Trophoblast cell (in vitro differentiated cells and primary cell): ENCODE measurements around the gene FBRSL1.

Experiments used
- DNase-seq, 2 donors: peaks; one replicate each; pipeline ENCODE4 v3.0.0-alpha.2; 2016
- H2AFZ ChIP-seq: 2 replicates; pipeline ENCODE4 v1.6.1; 2013; ENCODE audit warnings: low read length, moderate library complexity, mild to moderate bottlenecking; ENCODE audit not compliant: insufficient read depth, poor library complexity
- H2AK5ac ChIP-seq: 2 replicates; pipeline ENCODE4 v1.6.1; 2013; ENCODE audit warnings: mild to moderate bottlenecking, low read length
- H2BK120ac ChIP-seq: 2 replicates; pipeline ENCODE4 v1.6.1; 2013; ENCODE audit warnings: low read length, mild to moderate bottlenecking, moderate library complexity; ENCODE audit not compliant: insufficient read depth, poor library complexity
- H2BK12ac ChIP-seq: 2 replicates; pipeline ENCODE4 v1.6.1; 2013; ENCODE audit warnings: mild to moderate bottlenecking, low read length, moderate library complexity
- H2BK5ac ChIP-seq: 2 replicates; pipeline ENCODE4 v1.6.1; 2013; ENCODE audit warnings: low read length, low read depth, moderate library complexity, mild to moderate bottlenecking; ENCODE audit not compliant: poor library complexity
- H3K14ac ChIP-seq: 2 replicates; pipeline ENCODE4 v1.6.1; 2013; ENCODE audit warnings: mild to moderate bottlenecking, low read length
- H3K18ac ChIP-seq: 2 replicates; pipeline ENCODE4 v1.6.1; 2013; ENCODE audit warnings: mild to moderate bottlenecking, low read length
- H3K23ac ChIP-seq: 2 replicates; pipeline ENCODE4 v1.6.1; 2013; ENCODE audit warnings: low read length
- H3K27ac ChIP-seq: 2 replicates; pipeline ENCODE4 v1.5.1; 2013; ENCODE audit warnings: low read depth, mild to moderate bottlenecking, inconsistent platforms, low read length, moderate library complexity
- H3K27me3 ChIP-seq: 2 replicates; pipeline ENCODE4 v1.6.1; 2013; ENCODE audit warnings: inconsistent platforms, mild to moderate bottlenecking, low read length, moderate library complexity; ENCODE audit not compliant: insufficient read depth
- H3K36me3 ChIP-seq, 2 experiments: 1 replicate in 1 of 2; 2 replicates in 1 of 2; pipeline ENCODE4 v1.6.1; 2013; ENCODE audit warnings: low read length in 2 of 2, mild to moderate bottlenecking in 2 of 2, moderate library complexity in 1 of 2; ENCODE audit not compliant: insufficient read depth in 2 of 2, control insufficient read depth in 1 of 2
- H3K4ac ChIP-seq: 2 replicates; pipeline ENCODE4 v1.6.1; 2013; ENCODE audit warnings: low read depth, mild to moderate bottlenecking, low read length, moderate library complexity
- H3K4me1 ChIP-seq, 2 experiments: 1 replicate in 1 of 2; 2 replicates in 1 of 2; pipeline ENCODE4 v1.6.1; 2013; ENCODE audit warnings: low read length in 2 of 2, mild to moderate bottlenecking in 2 of 2, moderate library complexity in 1 of 2; ENCODE audit not compliant: insufficient read depth in 2 of 2, control insufficient read depth in 1 of 2
- H3K4me2 ChIP-seq: 2 replicates; pipeline ENCODE4 v1.6.1; 2013; ENCODE audit warnings: inconsistent platforms, mild to moderate bottlenecking, low read length, moderate library complexity
- H3K4me3 ChIP-seq: 2 replicates; pipeline ENCODE4 v1.5.1; 2013; ENCODE audit warnings: mild to moderate bottlenecking, low read depth, low read length, inconsistent platforms
- H3K79me1 ChIP-seq: one replicate; pipeline ENCODE4 v1.6.1; 2013; ENCODE audit warnings: low read length
- H3K79me2 ChIP-seq: 2 replicates; pipeline ENCODE4 v1.6.1; 2013; ENCODE audit warnings: low read length, mild to moderate bottlenecking; ENCODE audit not compliant: control insufficient read depth, insufficient read depth, poor library complexity
- H3K9ac ChIP-seq: 2 replicates; pipeline ENCODE4 v1.6.1; 2013; ENCODE audit warnings: mild to moderate bottlenecking, low read length
- H3K9me3 ChIP-seq: 2 replicates; pipeline ENCODE4 v1.6.1; 2013; ENCODE audit warnings: low read depth, mild to moderate bottlenecking, control low read depth, inconsistent platforms, low read length; ENCODE audit not compliant: insufficient read depth
- H4K12ac ChIP-seq: 2 replicates; pipeline ENCODE4 v1.6.1; 2013; ENCODE audit warnings: low read depth, mild to moderate bottlenecking, low read length, moderate library complexity
- H4K8ac ChIP-seq: 2 replicates; pipeline ENCODE4 v1.6.1; 2013; ENCODE audit warnings: low read depth, mild to moderate bottlenecking, low read length, moderate library complexity
- H4K91ac ChIP-seq: one replicate; pipeline ENCODE4 v1.6.1; 2013; ENCODE audit warnings: low read depth, mild to moderate bottlenecking, low read length, moderate library complexity
- WGBS: extraction: QIAGEN DNeasy Blood & Tissue Kit; methylation state at CpG from one replicate; pipeline ENCODE4 v1.1.7; 2013; ENCODE audit warnings: missing lambda C conversion rate; ENCODE audit not compliant: insufficient read length, insufficient coverage; ENCODE audit errors: extremely low coverage; 5-methylcytosine and 5-hydroxymethylcytosine counted together

The FBRSL1 gene

GRCh38 chr12:132536102-132536876, 46.3 kb downstream of the FBRSL1 start:
- Histone ChIP-seq H2AK5ac (no peak overlapping the region), H3K27me3 (no peaks in the 10 kb centered on the region), H3K9me3 (peaks cover 45% of the 10 kb centered on the region), H3K4me3 (peak overlapping the region; percentile 61), H3K79me2 (no peaks in the 10 kb centered on the region), H4K8ac (no peak overlapping the region), H4K12ac (no peak overlapping the region), H2BK120ac (no peak overlapping the region), H3K36me3 (peaks cover 0 to 4% of the 10 kb centered on the region in 2 experiments), H3K79me1 (no peaks in the 10 kb centered on the region), H2BK12ac (no peak overlapping the region), H3K4me1 (no peaks in the 10 kb centered on the region), H3K9ac (no peak overlapping the region), H3K27ac (no peak overlapping the region), H4K91ac (no peak overlapping the region), H2AFZ (no peak overlapping the region), H2BK5ac (no peak overlapping the region), H3K14ac (no peak overlapping the region), H3K18ac (no peak overlapping the region), H3K4me2 (no peak overlapping the region), H3K23ac (peak overlapping the region; percentile 62), H3K4ac (no peak overlapping the region)
- WGBS: no CpG with 5 or more reads among the region's 16 CpGs
- DNase-seq: no peak

GRCh38 chr12:132537049-132537448, 47.1 kb downstream of the FBRSL1 start:
- no peaks in the 10 kb centered on the region for H3K4me1 ChIP-seq
- no peak overlapping the region for H2AFZ ChIP-seq
- no peak overlapping the region for H3K4ac ChIP-seq
- H3K14ac ChIP-seq: no peak overlapping the region
- H4K91ac ChIP-seq: no peak overlapping the region
- no peak overlapping the region for H4K8ac ChIP-seq
- no peak overlapping the region for H3K9ac ChIP-seq
- no peak overlapping the region for H3K18ac ChIP-seq
- no peak overlapping the region for H3K4me2 ChIP-seq
- H3K79me2 ChIP-seq: no peaks in the 10 kb centered on the region
- H2BK120ac ChIP-seq: no peak overlapping the region
- H3K27me3 ChIP-seq: no peaks in the 10 kb centered on the region
- H3K27ac ChIP-seq: no peak overlapping the region
- no peak overlapping the region for H2BK12ac ChIP-seq
- H3K36me3 ChIP-seq: peaks cover 0 to 3% of the 10 kb centered on the region in 2 experiments
- H3K23ac ChIP-seq: no peak overlapping the region
- no peak overlapping the region for H2BK5ac ChIP-seq
- no peak overlapping the region for H2AK5ac ChIP-seq
- no CpG with 5 or more reads among the region's 11 CpGs for WGBS
- peaks cover 37% of the 10 kb centered on the region for H3K9me3 ChIP-seq
- peak overlapping the region; percentile 46 for H3K4me3 ChIP-seq
- DNase-seq: no peak
- no peaks in the 10 kb centered on the region for H3K79me1 ChIP-seq
- H4K12ac ChIP-seq: no peak overlapping the region

GRCh38 chr12:132537836-132538662, 48.1 kb downstream of the FBRSL1 start:
- Histone ChIP-seq H4K12ac (no peak overlapping the region), H3K14ac (no peak overlapping the region), H2AFZ (no peak overlapping the region), H3K79me1 (no peaks in the 10 kb centered on the region), H3K36me3 (peaks cover 0 to 3% of the 10 kb centered on the region in 2 experiments), H3K27me3 (no peaks in the 10 kb centered on the region), H4K91ac (no peak overlapping the region), H3K23ac (no peak overlapping the region), H3K18ac (no peak overlapping the region), H2AK5ac (no peak overlapping the region), H3K9me3 (peaks cover 30% of the 10 kb centered on the region), H4K8ac (no peak overlapping the region), H3K9ac (no peak overlapping the region), H2BK5ac (no peak overlapping the region), H3K27ac (no peak overlapping the region), H3K4me2 (no peak overlapping the region), H3K79me2 (no peaks in the 10 kb centered on the region), H2BK120ac (no peak overlapping the region), H2BK12ac (no peak overlapping the region), H3K4me1 (no peaks in the 10 kb centered on the region), H3K4ac (no peak overlapping the region), H3K4me3 (no peak overlapping the region)
- DNase-seq: no peak
- no CpG with 5 or more reads among the region's 29 CpGs for WGBS

GRCh38 chr12:132538663-132538990, 48.7 kb downstream of the FBRSL1 start:
- no peak for DNase-seq
- peaks cover 0 to under 1% of the 10 kb centered on the region in 2 experiments for H3K36me3 ChIP-seq

More at GRCh38 chr12:132538663-132538990, 48.7 kb downstream of the FBRSL1 start:
- Histone ChIP-seq H3K79me2 (no peaks in the 10 kb centered on the region), H3K79me1 (no peaks in the 10 kb centered on the region), H3K9me3 (peaks cover 27% of the 10 kb centered on the region), H2BK120ac (no peak overlapping the region), H3K27me3 (no peaks in the 10 kb centered on the region), H2AK5ac (no peak overlapping the region), H4K12ac (no peak overlapping the region), H3K4me2 (no peak overlapping the region), H2AFZ (no peak overlapping the region), H4K8ac (no peak overlapping the region), H3K18ac (no peak overlapping the region), H3K4me3 (no peak overlapping the region), H4K91ac (no peak overlapping the region), H2BK12ac (no peak overlapping the region), H3K23ac (no peak overlapping the region), H2BK5ac (no peak overlapping the region), H3K9ac (no peak overlapping the region), H3K27ac (no peak overlapping the region), H3K14ac (no peak overlapping the region), H3K4ac (no peak overlapping the region), H3K4me1 (no peaks in the 10 kb centered on the region)
- no CpG with 5 or more reads among the region's 4 CpGs for WGBS
